ENCODE data around the gene CERS6. TPM values are rescaled to one million over a fixed set of nuclear protein-coding genes. Genes with fewer than 3 reads are reported as not detected.
"Not testable (repeated sequence)": the region's sequence is repeated elsewhere in the genome, so short reads cannot be mapped to it uniquely, and the experiment has no call there.

The CERS6 gene, protein sequence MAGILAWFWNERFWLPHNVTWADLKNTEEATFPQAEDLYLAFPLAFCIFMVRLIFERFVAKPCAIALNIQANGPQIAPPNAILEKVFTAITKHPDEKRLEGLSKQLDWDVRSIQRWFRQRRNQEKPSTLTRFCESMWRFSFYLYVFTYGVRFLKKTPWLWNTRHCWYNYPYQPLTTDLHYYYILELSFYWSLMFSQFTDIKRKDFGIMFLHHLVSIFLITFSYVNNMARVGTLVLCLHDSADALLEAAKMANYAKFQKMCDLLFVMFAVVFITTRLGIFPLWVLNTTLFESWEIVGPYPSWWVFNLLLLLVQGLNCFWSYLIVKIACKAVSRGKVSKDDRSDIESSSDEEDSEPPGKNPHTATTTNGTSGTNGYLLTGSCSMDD
- 10.9 TPM for total RNA-seq

DNA sequence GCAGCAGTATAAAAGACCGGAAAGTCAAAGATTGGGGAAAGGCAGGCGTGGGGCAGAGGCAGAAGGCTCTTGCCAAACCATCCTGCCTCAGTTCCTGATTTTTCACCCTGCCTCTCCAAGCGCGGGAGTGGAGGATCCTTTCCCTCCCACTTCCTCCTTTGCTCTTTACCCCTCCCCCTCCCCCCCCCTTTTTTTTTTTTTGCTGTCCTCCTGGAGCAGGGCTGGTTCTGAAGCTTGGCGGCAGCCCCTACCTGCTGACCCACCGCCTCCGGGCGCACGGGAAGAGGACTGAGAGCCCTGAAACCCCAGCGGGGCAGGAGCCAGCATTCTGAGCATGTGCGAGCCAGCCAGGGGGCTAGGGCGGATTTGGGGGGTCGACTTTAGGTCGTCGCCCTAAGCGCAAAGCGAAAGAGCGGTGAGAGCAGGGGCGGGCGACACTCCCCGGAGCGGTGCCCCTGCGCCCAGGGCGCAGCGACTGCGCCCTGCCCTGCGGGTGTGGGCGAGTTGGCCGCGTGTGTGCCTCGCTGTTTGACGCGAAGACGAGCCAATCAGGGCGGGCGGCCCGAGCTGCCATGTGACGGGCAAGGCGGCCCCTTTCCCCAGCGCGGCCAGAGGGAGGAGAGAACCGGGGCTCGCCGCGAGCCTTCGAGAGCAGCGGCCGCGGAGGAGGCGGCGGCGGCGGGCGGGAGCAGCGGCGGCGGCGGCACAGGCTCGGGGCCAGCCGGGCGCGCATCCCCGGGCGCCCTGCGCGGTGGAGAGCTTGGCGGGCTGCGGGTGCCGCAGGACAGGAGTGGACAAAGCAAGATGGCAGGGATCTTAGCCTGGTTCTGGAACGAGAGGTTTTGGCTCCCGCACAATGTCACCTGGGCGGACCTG, at the start of gene CERS6:
Gene CERS6 (plus strand): TSS at position 628 of the 876 bp plus-strand sequence. CDS start 177 bp downstream, at position 805.
- Histone ChIP-seq H3K9me3 (no peaks in the 10 kb centered on the region), H3K27me3 (no peaks in the 10 kb centered on the region), H3K4me1 (peaks cover 0 to 6% of the 10 kb centered on the region in 2 donors), H3K4me3 (peak within 1 kb of the TSS; percentile 92), H3K27ac (peak within 1 kb of the TSS; percentile 56 to 73), H3K36me3 (no peaks in the 10 kb centered on the region)
- DNase-seq (ENCODE audit: low spot score in 2 of 2): peak; percentile 82 to 97
- no peak for TF ChIP-seq CTCF (IDR thresholded peaks at IDR 0.05)
- intact Hi-C loops (cut with DNase I): loop anchor here (2.0 to 10.0 kb wide), 4 partner anchors 59 to 1161 kb away; partner anchors contain the start of genes B3GALT1 and STK39

DNA sequence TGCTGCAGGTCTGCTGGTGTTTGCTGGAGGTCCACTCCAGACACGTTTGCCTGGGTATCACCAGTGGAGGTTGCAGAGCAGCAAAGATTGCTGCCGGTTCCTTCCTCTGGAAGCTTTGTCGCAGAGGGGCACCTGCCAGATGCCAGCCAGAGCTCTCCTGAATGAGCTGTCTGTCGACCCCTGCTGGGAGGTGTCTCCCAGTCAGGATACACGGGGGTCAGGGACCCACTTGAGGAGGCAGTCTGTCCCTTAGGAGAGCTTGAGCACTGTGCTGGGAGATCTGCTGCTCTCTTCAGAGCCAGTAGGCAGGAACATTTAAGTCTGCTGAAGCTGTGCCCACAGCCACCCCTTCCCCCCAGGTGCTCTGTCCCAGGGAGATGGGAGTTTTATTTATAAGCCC, 43.8 kb upstream of the CERS6 start:
- H3K9me3 ChIP-seq; intact Hi-C loops (cut with DNase I); H3K27ac ChIP-seq; H3K4me3 ChIP-seq; H3K27me3 ChIP-seq; H3K4me1 ChIP-seq; DNase-seq (ENCODE audit: low spot score in 2 of 2); H3K36me3 ChIP-seq: not testable (repeated sequence)

GRCh38 chr2:168413101-168413500, 43.0 kb upstream of the CERS6 start:
- H3K9me3 ChIP-seq; H3K27ac ChIP-seq; DNase-seq (ENCODE audit: low spot score in 2 of 2); H3K27me3 ChIP-seq; H3K4me1 ChIP-seq; H3K4me3 ChIP-seq; intact Hi-C loops (cut with DNase I); H3K36me3 ChIP-seq: not testable (repeated sequence)

DNA sequence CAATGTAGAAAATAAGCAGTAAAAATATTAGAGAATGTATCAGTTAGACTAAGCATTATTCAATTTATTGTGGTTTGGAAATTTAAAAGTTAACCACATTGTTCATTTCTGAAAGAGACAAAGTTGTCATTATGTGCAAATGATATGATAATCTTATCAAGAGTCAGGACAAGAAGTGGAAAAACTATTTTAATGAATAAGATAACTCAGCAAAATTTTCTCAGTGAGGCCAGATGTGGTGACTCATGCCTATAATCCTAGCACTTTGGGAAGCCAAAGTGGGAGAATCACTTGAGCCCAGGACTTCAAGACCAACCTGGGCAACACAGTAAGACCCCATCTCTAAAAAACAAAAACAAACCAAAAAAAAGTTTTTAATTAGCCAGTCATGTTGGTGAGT, 39.5 kb upstream of the CERS6 start:
- no peak for TF ChIP-seq CTCF (IDR thresholded peaks at IDR 0.05)
- Histone ChIP-seq H3K27me3 (no peaks in the 10 kb centered on the region), H3K9me3 (no peaks in the 10 kb centered on the region), H3K4me1 (no peaks in the 10 kb centered on the region), H3K36me3 (no peaks in the 10 kb centered on the region), H3K27ac (no peak overlapping the region), H3K4me3 (no peak overlapping the region)
- DNase-seq (ENCODE audit: low spot score in 2 of 2): no peak
- intact Hi-C loops (cut with DNase I): no loop called here

DNA sequence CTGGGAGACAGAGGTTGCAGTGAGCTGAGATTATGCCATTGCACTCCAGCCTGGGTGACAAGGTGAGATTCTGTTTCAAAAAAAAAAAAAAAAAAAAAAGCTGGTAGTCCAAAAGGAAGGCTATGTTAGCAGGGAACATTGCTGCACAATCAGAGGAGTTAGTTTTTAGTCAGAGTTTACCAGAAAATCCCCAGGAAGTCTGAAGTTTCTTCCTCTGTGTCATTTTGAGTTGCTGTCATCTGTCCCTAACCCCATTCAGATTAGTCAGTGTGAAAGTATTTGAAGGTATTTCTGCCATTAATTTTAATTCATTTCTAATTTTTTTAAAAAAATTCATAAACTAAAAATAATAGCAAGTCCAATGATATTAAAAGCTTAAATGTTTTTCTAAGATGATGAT, 33.5 kb upstream of the CERS6 start:
- no peak for TF ChIP-seq CTCF (IDR thresholded peaks at IDR 0.05)
- H3K4me1 ChIP-seq: no peaks in the 10 kb centered on the region
- no peak overlapping the region for H3K27ac ChIP-seq
- H3K36me3 ChIP-seq: no peaks in the 10 kb centered on the region
- no peaks in the 10 kb centered on the region for H3K9me3 ChIP-seq
- no peaks in the 10 kb centered on the region for H3K27me3 ChIP-seq
- no peak overlapping the region for H3K4me3 ChIP-seq
- no peak for DNase-seq (ENCODE audit: low spot score in 2 of 2)
- intact Hi-C loops (cut with DNase I): no loop called here

DNA sequence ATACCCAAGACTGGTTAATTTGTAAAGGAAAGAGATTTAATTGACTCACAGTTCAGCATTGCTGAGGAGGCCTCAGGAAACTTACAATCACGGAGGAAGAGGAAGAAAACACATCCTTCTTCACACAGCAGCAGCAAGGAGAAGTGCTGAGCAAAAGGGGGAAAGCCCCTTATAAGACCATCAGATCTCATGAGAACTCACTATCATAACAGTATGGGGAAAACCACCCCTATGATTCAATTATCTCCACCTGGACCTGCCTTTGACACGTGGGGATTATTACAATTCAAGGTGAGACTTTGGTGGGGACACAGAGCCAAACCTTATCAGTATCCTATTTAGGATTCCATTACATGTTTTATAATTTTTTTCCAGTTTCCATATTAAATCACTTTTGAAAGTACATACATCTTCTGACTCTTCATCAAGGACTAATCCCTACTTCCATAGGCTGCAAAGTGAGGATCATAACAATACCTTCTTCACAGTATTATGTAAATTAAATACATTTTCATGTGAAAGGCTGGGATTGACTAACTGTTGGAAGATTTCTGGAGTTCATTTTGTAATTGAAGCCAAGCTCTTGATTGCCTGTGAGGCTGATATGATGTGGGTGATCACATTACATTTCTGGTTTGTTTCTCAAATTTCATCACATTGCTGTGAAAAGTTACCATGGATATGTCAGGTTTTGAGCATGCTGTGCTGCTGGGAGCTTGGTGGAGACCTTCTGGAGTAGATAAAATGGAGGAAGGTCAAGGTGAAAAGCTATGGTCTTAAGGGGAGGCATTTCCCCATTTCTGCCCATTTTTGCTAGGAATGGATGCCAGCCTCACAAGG, 31.7 kb upstream of the CERS6 start:
- no peak overlapping the region for H3K4me3 ChIP-seq

More for the DNA sequence above, 31.7 kb upstream of the CERS6 start:
- no peaks in the 10 kb centered on the region for H3K9me3 ChIP-seq
- no peak overlapping the region for H3K27ac ChIP-seq
- no peaks in the 10 kb centered on the region for H3K27me3 ChIP-seq
- no peaks in the 10 kb centered on the region for H3K4me1 ChIP-seq
- no peaks in the 10 kb centered on the region for H3K36me3 ChIP-seq
- no peak for DNase-seq (ENCODE audit: low spot score in 2 of 2)
- intact Hi-C loops (cut with DNase I): no loop called here
- TF ChIP-seq CTCF (IDR thresholded peaks at IDR 0.05): no peak
